T-helper 2 cell treated with Interferon-gamma antibody and Interleukin-4, amounts not matched to agents 100 ng/mL and 5 ng/mL, for 36 hours (primary cell): ENCODE results near the gene PITPNC1. TPM values are rescaled to one million over a fixed set of nuclear protein-coding genes. Genes with fewer than 3 reads are reported as not detected.
"Not testable (repeated sequence)": the region's sequence is repeated elsewhere in the genome, so short reads cannot be mapped to it uniquely, and the experiment has no call there.

ENCODE experiments used
- intact Hi-C: fragments of 100-400 bp; cut with micrococcal nuclease; formaldehyde crosslinking; loops from one replicate; pipeline ENCODE4 v1.15.1; 2023
- total RNA-seq: library from RNA; stranded (reverse); gene quantifications from 2 replicates; pipeline ENCODE4 v1.2.3, GENCODE V29; 2022

PITPNC1 gene
- total RNA-seq, 1 donor from 2014 or later = 24.7 TPM

DNA sequence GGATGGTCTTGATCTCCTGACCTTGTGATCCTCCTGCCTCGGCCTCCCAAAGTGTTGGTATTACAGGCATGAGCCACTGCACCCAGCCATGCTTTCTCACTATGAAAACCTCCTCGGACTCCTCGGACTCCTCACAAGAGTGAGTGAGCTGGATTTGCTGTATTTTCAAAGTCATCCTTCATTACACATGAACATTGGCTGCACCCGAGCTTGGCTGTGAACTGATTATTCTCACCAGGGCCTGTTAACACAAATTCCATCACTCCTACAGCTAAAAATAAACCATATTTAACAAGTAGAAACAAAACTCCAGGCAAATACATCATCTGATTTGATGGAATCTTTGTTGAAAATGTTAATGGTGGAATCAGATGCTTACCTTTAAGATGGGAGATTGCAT, 50.3 kb downstream of the PITPNC1 start:
- intact Hi-C loops = no loop called here

DNA sequence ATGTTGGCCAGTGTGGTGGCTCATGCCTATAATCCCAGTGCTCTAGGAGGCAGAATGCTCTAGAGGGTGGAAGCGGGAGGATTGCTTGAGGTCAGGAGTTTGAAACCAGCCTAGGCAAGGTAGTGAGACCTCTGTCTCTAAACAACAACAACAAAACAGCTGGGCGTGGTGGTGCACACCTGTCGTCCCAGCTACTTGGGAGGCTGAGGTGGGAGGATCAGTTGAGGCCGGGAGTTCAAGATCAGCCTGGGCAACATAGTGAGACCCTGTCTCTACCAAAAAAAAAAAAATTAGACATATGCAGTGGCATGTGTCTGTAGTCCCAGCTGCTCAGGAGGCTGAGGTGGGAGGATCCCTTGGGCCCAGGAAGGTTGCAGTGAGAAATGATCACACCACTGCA, 53.4 kb downstream of the PITPNC1 start:
- intact Hi-C loops = not testable (repeated sequence)

DNA sequence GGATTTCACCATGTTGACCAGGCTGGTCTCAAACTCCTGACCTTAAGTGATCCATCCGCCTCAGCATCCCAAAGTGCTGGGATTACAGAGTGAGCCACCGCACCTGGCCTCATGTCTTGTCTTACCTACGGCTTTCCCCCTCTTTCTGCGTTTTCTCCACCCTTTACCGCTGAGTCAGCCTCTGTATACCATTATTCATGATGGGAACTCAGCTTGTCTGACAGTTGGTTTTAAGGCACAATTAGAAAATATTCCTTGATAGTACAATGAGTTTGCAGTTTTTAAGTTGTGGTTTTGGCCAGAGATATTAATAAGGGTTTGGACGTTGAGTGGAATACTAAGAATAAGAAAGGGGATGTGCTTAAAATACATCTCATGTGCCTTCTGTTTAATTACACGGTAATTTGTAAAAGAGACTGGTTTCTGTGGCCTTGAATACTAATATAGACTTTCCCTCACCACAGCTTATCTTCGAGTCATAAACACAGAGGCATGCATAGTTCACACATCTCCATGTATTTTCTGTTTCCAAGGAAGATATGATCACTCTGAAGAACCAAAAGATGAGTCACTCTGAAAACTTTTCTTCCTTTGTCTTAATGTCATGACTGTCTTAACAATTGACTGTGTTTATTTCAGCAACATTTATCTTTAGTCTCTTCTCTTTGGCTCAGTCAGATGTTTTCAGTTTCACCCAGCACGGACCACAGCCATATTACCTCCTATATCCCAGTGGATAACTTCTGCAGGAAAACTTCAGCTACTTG, 54.4 kb downstream of the PITPNC1 start:
- intact Hi-C loops = loop anchor here (1.0 kb wide), 2 partner anchors 9 to 10 kb away; no protein-coding TSS in a partner anchor

DNA sequence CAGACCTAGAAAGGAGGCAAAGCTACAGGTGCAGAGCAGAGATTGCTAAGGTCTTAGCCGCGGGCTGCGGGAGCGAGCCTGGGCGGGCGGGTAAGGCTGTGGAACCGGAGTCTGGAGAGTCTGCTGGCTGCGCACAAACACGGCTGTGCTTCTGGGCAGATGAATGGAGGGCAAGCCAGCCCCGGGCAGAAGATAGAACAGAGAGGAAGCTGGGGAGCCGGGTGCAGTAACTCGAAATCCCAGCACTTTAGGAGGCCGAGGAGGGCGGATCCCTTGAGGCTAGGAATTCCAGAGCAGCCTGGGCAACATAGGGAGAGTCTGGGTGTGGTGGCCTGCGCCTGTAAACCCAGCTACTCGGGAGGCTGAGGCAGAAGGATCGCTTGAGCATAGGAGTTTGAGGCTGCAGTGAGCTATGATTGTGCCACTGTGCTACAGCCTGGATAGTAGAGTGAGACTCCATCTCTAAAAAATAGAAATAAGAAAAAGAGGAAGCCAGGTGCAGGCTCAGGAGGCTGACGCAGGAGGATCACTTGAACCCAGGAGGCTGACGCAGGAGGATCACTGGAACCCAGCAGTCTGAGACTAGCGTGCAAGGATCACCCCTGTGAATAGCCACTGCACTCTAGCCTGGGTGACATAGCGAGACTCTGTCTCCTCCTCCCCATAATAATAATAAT, 56.3 kb downstream of the PITPNC1 start:
- intact Hi-C loops = no loop called here

DNA sequence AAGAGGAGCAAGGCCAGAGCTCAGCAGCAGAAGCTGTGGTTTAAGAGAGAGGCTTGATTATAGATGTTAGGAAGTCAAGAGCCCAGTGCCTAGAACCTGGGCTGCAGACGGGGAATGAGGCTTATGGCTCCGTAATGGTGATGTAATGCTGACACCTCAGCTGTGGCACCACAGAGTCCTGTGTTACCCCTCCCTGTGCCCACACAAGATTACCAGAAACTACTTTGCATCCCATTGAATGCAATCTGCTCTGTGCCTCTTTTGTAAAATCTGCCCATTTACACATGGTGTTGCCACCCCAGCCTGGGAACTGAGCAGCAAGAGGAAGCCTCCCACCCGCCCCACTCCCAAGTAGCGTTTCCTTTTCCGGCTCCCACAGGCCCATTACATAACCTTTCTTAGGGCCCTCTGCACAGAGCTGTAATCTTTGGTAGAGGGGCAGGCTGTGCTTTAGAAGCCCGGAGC, 57.0 kb downstream of the PITPNC1 start:
- intact Hi-C loops = loop anchor here (2.0 kb wide), 3 partner anchors 19 to 43 kb away; no protein-coding TSS in a partner anchor

DNA sequence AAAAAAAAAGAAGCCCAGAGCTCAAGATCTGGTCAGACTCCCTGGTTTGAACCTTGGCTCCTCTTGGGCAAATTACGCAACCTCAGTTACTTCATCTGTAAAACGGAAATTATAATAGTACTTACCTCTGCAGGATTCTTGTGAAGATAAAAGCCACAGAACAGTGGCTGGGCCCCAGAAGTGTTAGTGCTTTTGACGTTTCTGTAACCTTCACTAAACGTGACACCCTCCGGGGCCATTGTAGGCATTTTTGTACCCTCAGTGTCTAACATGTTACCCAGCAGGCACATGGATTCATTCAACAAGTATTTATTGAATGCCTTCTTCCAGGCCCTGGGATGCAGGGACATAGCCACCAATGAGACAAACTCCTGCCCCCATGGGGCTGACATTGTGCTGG, 58.0 kb downstream of the PITPNC1 start:
- intact Hi-C loops = loop anchor here (2.0 kb wide), 3 partner anchors 18 to 44 kb away; no protein-coding TSS in a partner anchor

DNA sequence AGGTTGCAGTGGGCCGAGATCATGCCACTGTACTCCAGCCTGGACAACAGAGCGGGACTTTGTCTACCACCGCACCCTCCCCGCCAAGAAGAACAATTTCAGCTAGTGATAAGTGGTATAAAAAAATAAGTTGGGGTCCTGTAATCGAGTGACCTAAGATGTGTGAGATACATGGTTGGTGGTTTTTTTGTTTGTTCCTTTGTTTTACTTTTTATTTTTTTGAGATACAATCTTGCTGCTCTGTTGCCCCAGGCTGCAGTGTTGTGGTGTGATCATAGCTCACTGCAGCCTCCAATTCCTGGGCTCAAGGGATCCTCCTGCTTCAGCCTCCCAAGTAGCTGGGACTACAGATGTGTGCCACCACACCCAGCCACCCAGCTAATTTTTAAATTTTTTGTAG, 58.7 kb downstream of the PITPNC1 start:
- intact Hi-C loops = loop anchor here (2.0 kb wide), 3 partner anchors 17 to 45 kb away; no protein-coding TSS in a partner anchor

DNA sequence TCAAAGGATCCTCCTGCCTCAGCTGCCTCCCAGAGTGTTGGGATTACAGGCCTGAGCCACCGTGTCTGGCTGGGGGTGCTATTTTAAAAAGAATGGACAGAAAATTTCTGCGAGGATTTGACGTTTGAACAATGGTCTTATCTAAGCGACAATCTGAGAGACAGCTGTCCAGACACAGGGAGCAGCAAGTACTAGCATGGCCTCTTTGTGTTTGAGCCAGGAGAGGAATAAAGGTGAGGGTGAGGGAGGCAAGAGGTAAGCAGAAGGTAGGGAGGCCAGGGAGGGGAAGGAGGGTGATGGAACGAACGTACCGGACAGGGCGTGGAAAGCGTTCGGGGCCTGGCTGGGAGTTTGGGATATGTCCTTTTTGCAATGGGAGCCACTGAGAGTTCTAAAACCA, 59.2 kb downstream of the PITPNC1 start:
- intact Hi-C loops = no loop called here

DNA sequence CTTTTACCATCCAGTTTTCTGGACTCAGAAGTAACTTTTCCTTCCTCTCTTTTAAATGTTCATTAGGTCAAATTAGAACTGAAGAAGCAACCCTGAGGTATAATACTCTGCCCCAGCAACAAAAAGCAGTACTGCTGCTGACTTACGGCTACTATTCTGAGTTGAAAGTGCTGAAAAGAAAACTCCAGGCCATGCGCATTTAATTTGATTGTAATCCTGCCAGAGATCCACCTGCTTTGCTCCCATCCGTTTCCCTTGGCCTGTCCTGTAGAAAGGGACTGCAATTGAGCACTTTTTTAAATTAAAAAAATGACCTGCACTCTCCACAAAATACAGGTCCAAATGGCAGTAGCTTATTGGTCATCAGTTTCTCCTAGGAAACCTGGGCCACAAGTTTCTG, 61.6 kb downstream of the PITPNC1 start:
- intact Hi-C loops = no loop called here

DNA sequence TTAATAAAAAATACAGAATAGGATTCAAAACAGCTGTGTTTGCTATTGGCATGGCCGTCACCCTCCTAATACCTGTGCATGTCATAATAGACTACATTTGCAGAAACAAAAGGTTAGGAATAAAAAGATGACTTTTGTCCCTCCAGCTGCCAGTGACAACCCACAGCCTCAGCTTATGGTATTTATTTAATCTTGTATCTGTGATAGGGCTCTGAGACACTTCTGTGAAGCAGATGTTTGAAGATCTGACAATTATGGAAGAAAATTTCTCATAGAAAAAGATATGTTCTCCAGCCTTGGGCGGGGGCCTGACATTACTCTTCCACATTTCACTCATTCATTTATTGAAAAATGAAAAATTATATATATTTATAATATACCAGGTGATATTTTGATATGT, 62.2 kb downstream of the PITPNC1 start:
- intact Hi-C loops = no loop called here

DNA sequence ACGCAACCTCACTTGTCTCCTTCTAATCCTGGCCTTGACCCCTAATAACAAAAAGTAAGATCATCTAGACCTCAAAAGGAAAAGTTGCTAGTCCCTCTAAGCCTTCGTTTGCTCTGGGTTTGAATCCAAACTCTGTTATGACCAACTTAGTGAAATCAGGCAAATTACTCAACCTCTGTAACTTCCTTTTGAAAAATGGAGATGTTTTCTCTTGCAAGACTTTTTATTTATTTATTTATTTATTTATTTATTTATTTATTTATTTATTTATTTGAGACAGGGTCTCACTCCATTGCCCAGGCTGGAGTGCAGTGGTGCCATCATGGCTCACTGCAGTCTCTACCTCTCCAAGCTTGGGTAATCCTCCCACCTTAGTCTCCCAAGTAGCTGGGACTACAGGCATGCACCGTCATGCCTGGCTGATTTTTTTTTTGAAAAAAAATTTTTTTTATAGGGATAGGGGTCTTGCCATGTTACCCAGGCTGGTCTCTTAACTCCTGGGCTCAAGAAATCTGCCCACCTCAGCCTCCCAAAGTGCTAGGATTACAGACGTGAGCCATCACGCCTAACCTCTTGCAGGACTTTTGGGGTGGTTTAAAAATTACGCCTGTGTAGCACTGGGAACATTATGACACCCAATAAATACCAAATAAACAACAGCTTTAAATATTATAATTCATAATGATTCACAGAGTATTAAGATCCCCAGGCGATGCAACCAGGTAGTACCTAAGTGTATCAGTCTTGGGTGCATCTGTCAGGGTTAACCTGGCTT, 63.4 kb downstream of the PITPNC1 start:
- intact Hi-C loops = loop anchor here (1.0 to 2.0 kb wide), 3 partner anchors 9 to 64 kb away; partner anchors contain the start of gene PITPNC1

DNA sequence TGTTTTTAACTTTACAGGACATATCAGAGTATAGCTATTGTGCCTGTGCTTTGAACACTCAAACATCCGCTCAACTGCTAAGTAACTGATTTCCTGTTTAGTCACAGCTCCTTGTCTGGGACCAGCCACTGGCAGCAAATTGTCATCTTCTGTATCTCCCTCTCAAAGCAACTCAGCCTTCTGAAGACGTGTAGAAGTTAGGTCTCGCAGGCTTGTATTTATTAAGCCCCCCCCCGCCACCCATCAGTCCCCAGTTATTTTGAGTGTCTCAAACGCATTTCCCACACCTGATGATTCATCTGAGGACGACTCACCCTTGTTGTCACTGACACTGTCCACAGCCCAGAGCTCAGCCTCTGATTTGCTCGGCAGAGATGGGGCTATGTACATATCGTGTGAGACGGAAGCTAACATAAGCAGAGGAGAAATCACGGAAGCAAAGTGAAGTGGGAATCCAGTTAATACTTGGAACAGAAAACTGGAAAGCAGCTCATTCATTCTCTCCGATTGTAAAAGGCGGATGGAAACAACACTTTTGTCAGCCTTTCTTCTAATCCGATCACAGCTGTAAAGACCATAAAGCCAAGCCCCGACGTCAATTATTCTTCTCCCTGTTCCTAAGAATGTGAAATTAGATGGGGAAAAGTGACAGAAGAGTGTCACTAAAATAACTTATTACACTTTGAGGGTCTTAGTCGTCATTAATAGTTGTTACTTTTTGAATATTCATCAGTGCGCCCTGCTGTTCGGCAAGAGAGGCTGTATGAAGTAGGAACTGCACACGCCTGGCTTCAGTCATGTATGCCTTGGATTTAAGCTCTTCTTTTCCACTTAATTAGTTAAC, 64.2 kb downstream of the PITPNC1 start:
- intact Hi-C loops = loop anchor here (1.0 to 2.0 kb wide), 3 partner anchors 10 to 64 kb away; partner anchors contain the start of gene PITPNC1

DNA sequence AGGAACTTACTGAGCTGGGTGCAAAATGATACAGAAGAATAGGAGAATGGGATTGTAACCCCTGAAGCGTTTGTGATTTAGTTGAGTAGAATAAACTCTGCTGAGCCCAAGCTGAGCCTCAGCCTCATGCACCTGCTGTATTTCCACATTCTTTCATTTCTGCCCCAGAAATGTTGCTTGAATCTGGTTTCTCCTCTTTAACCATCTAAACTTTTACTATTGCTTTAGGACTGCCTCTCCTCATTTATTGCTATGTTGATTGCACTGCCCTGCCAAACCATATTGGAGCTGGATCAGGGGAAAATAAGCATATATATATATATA, 64.8 kb downstream of the PITPNC1 start:
- intact Hi-C loops = loop anchor here (1.0 to 2.0 kb wide), 3 partner anchors 10 to 65 kb away; partner anchors contain the start of gene PITPNC1

DNA sequence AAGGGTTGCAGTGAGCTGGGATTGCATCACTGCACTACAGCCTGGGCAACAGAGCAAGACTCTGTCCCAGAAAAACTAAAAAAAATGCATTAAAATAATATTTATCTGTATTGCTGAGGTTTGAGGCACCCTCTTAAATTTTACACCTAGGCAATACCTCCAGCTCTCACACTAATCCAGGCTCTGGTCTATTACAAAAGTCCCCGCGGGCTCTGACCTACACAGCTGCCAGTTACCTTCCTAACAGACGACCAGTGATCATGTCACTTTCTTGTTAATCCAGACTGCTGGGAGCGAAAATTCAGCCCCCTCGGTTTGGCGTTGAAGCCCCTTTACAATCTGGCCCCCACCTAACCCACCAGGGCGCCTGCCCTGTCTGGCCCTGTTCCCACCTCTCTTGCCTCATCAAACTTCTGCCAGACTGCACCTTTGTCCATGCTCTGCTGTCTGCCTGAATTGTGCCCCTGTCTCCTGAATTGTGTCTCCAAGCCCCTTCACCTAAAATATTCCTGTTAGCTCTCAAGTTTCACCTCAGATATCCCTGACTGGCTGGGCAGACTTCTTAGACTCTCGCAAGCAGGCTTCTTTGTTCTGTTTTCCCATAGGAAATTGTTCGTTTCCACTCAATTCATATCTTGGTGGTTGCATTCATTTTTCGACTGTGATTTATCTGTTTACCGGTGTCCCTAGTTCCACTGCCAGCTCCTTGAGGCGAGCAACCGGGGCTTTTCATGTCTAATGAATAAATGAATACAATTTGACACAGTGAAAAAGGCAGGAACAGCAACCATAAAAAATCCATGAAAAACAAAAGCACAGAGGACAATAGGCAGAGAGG, 65.9 kb downstream of the PITPNC1 start:
- intact Hi-C loops = no loop called here

DNA sequence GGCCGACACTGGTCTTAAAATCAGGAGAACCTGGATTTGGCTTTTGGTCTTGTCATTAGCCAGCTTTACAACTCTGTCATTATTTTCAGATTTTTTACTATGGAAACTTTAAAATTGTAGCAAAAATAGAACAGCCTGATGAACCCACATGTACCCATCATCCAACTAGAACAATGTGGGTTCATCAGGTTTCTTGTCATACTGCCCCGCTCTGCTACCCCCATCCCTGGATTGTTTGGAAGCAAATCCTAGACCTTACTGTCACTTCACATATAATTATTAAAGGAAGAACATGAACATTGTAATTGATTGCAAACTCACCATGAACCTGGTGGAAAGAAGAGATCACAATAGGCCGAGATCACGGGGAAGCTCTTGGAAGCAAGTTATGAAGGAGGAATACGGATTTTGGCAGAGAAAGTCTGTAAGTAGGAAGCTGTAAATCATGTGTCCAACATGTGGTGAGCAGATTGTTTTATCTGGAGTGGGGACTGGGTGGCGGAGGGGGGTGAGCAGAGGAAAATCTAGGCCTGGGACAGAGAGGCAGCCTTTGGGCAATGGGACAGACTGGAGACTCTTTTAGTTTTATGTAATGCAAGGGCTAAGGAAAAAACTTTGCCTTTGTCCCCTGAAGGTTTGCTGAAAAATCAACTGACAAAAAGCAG, 67.0 kb downstream of the PITPNC1 start:
- intact Hi-C loops = no loop called here

DNA sequence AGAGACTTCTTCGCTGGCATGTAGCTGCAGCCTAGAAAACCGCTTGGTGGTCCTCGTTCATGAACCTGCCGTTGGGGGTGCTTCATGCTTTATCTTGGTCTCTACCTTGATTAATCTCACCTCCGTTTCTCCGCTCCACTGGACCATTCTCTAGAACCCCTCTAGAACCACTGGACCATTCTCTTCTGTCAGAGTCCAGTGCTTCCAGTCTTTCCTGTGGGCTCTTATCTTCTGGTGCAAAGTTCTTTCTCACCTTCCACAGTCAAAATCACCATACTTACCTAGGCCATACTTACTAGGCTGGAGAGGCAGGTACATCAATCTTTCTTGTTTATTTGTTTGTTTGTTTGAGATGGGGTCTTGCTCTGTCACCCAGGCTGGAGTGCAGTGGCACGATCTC, 71.4 kb downstream of the PITPNC1 start:
- intact Hi-C loops = no loop called here

DNA sequence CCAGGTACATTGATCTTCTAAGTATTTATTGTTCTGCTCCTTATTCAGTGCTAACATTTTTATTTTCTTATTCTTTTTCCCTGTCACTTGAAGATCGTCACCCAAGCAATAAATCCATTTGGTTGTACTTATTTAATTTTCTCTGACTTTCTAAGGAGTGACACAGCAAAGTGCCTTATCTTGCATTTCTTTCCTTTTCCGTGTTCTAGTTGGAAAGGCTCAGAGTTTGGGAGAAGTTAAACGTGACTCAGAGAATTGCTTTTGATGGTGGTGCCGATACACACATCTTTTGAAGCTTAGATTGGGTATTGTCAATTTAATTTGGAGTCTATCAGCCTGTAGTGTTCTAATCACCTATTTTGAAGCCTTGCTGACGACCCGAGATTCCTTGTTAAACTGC, 72.0 kb downstream of the PITPNC1 start:
- intact Hi-C loops = no loop called here

DNA sequence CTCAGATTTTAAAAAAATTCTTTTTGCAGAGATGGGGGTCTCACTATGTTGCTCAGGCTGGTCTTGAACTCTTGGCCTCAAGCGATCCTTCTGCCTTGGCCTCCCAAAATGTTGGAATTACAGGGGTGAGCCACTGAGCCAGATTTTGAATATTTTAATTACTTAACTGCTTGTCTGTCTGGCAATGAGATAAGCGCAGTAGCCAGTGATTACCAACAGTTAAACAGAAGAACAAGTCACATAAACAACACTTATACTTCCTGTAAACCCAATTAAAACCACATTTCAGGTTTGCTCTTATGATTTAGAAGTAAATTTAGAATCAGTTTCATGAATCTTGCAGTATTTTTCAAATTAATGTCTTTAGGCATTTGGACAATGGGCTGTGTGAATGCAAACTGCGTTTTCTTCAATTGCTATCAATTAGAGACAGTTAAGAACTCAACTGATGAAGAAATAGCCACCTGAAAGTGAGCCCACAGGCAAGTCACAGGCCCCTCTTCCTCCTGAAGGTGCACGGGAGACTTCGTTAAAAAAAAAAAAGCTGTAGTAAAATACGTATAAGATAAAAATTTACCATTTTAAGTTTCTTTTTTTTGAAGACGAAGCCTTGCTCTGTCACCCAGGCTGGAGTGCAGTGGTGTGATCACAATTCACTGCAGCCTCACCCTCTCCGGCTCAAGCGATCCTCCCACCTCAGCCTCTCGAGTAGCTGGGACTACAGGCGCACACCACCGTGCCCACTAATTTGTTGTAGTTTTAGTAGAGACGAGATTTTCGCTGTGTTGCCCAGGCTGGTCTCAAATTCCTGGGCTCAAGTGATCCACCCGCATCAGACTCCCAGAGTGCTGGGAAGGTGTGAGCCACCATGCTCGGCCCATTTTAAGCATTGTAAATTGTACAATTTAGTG, 73.0 kb downstream of the PITPNC1 start:
- intact Hi-C loops = no loop called here
